Measurements from ENCODE around the gene ZDHHC11.

DNA sequence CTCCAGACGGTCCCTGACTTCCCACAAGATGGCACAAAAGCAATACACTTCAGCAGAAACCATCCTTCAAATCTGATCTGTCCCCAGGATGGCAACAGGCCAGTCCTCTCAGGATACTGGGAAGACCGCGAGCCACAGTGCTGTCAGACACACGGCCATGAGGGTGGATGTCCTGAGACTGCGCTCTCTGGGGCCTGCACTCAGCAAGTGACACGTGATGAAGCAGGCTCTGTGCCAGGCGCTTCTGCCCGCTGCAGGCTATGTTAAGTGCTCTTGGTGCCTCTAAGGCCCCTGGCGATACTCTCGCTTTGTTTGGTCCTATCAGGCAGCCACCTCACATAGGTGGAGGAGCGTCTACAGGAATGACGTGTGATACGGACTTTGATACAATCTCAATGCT, 34.7 kb upstream of the ZDHHC11 start:
- no peak for TF ChIP-seq EZH2 (IDR thresholded peaks at IDR 0.05; ENCODE audit: borderline replicate concordance, low read length)
- TF ChIP-seq, protein P1, sequence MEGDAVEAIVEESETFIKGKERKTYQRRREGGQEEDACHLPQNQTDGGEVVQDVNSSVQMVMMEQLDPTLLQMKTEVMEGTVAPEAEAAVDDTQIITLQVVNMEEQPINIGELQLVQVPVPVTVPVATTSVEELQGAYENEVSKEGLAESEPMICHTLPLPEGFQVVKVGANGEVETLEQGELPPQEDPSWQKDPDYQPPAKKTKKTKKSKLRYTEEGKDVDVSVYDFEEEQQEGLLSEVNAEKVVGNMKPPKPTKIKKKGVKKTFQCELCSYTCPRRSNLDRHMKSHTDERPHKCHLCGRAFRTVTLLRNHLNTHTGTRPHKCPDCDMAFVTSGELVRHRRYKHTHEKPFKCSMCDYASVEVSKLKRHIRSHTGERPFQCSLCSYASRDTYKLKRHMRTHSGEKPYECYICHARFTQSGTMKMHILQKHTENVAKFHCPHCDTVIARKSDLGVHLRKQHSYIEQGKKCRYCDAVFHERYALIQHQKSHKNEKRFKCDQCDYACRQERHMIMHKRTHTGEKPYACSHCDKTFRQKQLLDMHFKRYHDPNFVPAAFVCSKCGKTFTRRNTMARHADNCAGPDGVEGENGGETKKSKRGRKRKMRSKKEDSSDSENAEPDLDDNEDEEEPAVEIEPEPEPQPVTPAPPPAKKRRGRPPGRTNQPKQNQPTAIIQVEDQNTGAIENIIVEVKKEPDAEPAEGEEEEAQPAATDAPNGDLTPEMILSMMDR (conservative IDR thresholded peaks at IDR 0.05 in 1 of 2, IDR thresholded peaks at IDR 0.05 in 1 of 2; ENCODE audit: extremely low read depth in 1 of 2, insufficient read depth in 1 of 2, low read depth in 1 of 2, low read length in 2 of 2) = no peak
